ENCODE results near the gene SPECC1.

The SPECC1 gene

DNA sequence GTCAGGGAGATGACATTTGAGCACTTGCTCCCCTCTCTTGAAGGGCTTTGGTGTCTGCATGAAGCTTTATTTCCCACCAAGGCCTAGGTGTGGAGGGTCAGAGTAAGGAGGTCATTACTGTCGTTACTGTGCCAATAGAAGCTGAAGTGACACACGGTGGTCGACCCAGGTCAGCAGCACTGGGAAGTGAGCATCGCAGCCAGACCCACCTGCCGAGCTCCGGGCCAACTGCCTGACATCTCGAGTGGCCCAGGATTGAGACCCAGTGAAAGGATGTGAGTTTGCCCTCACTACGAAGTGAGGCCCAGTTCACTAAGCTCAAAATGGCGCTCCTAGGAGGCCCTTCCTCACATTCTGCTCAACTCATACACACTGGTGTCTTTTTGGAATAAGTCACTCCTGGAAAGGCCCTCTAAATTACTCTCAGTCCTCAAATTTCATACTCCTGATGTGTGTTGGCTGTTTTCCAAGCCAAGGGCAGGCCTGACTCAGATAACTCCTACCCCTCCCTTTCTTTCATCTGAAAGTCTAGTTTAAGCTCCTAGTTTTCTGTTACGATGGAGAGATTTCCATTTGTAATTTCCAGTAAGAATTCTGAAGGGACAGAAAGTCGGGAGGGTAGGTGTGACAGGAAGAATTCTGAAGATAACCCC, 257.8 kb downstream of the SPECC1 start:
- no peak for DNase-seq

DNA sequence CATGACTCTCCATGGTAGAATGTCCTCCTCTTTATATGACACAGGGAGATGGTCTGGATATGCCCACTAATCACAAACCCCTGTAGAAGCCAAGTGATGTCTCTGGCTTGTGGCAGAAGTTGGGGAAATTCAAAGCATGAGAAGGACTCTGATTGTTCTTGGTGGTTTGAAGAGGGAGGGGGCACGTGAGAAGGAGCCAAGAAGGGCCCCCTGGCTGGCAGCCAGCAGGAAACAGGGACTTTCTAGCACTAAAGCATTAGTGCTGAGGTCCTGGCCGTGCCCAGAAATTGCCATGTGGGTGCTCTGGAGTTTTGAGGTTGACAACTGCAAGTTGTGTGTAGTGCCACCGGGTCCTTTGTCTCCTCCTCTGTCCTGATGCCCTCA, 258.3 kb downstream of the SPECC1 start:
- peak in 4 of 56 donors; percentile 12 to 60 (median 30) for DNase-seq

DNA sequence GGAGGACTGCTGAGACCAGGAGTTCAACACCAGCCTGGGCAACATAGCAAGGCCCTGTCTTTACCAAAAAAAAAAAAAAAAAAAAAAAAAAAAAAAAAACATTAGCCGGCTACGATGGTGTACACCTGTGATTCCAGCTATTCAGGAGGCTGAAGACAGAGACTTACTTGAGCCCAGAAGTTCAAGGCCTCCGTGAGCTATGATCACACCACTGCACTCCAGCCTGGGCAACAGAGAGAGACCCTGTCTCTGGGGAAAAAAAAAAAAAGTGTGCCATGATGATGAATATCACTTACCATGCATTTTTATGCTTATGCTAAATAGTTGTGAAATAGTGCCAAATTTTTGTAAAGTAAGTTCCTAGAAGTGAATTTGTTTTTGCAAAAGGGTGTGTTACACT, 261.2 kb downstream of the SPECC1 start:
- DNase-seq, result no peak

DNA sequence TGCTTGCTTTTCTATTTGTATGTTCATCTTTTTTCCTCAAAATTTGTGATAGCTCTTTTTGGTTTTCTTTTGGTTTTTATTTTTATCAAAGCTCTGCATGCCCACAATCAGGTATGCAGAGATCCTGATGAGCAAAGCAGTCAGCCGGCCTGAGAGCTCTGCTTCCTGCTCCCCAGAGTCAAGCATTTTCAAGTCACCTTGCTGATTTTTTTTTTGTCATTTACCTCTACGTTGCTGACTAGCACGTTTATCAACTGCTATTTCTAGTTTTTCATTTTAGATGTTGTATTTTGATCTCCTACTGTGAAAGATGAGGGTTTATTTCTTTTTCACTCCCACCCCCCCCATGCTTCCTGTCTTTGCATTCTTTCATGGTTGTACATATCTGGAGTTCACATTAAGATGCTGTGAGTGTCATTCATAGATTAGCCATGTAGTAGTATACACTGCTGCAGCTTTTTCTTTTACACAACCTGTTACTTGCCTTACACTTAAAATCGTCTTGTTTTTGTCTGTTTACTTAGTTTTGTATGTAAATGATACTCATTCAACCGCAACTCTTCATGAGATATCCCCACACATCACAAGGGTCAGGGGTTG, 262.0 kb downstream of the SPECC1 start:
- DNase-seq, result no peak

DNA sequence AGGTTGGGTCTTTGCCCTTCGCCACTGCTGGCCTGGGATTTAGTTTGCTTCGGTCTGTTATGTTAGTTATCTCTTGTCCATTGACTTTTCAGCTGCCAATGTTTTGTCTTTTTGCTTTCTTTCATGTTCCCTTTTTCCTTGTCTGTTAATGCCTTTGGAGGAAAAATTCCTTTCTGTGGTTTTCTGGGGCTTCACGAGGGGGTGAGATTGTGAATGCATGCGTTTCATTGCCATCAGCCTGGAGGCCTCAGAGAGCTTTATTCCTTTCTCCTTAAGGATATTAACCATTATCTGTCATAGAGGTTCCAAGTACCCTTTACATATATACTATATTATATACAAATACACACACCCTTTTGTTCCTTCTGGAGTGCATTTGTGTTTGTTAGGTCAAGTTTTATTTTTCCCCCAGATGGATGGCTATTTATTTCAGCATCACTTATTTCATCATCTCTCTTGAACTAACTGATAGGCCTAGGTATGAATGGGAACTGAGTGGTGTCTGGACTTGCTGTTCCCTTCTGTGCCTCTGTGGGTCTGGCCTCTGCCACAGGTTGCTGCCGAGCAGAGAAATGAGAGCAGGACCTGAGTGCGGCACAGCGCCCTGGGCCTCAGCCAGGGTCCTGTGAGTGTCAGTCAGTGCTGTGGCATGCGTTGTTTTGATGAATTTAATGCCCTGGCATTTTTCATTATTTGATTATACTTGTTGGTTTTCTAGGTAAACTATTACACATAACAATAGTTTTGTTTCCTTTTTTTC, 264.8 kb downstream of the SPECC1 start:
- DNase-seq, result no peak

DNA sequence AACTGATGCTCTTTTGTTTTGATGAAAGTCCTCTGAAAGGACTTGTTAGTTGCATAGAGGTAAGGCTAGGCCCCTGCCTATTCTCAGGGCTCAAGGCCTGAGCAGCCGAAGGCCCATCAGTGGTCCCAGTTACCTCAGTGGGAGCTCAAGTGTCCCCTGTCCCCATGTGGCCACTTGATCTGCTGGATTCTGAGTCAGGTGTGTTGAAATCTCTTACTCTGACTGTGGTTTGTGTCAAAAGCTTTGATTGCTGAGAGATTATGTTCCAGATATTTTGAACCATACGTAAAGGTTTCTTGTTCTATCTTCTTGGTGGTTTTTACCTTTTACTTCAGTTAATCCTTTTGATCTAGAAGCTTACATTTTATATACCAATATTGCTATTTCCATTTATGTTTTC, 266.5 kb downstream of the SPECC1 start:
- DNase-seq, result no peak

DNA sequence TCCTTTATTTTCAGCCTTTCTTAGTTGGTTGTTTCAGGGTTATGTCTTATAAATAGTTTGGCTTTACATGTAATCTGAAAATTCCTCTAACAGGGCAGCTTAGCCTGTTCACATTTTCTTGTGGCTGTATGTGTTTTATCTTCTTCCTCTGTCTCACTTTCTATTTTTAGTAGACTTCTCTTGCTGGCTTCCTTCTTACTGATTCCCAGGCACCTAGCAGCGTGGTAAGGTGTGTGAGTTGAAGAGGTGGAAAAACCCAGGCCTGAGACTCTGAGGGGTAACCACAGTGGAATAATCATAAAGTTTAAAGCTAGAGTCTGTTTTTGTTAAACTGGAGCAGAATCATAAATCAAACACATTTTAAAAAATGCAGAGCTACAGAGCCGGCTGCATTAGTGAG, 267.3 kb downstream of the SPECC1 start:
- DNase-seq, result no peak

DNA sequence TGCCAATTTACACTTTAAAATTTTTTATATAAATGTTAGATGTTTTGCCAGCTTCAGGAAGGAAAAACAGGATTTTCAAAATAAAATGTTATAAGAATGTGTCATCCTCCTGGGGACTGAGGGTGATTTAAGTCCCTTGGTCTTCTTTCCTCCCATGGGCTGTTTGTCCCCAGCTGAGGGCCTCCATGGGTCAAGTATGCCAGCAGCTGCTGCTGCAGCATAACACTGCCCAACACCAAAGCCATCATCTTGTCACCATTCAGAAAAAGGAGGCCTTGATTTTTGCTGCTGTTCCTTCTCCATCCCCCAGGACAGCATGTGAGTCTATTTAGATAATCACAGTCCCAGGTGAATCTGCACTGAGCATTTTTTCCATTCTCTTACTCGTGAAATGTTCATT, 269.6 kb downstream of the SPECC1 start:
- DNase-seq, result no peak

DNA sequence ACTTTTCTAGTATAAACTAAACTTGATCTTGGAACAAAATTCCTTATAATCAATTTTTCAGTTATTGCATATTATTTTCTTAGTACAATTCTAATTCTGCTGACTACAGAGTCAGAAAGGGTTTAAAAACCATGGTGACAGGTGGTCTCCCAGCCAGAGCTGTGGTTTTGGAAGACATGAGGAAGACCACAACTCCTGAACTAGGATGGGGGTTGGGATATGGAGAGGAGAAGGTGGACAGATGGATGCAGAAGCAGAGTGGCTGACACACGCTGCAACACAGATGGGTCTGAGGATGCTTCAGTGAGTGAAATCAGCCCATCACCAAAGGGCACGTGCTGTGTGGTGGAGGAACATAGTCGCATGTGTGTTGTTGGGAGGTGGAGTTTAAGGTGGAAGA, 270.5 kb downstream of the SPECC1 start:
- DNase-seq, result no peak

DNA sequence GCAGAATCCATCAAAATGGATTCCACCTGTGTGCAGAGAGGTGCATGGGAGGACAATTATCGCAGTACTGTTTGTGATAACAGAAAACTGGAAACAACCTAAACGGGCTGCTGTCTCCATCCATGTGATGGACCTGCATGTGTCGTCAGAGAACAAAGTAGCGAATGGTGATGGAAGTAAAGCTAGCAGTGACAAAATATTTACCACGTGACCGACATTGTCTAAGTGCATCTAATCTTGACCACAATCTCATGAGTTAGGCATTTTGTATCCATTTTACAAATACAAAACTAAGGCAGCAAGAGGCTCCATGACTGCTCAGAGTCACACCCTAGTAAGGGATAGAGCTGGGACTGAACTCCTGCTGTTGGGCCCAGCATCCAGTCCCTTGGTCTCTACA, 270.9 kb downstream of the SPECC1 start:
- no peak for DNase-seq

DNA sequence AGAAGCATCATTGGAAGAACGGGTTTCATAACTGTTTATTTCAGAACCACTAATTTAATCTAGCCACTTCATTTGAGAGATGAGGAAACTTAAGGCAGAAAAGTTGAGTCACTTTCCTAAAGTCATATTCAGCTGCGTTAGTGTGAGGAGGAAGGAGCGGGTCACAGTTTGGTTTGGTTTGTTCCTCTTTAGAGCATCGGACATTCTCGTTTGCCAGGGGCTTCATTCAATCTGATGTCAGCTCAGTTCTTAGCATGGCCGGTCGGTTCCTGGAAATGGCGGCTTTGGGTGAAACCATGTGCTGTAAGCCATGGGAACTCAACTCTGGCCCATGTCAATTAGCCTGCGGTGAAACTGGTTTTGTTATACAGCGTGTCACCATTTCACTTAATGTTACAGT, 271.7 kb downstream of the SPECC1 start:
- no peak for DNase-seq

DNA sequence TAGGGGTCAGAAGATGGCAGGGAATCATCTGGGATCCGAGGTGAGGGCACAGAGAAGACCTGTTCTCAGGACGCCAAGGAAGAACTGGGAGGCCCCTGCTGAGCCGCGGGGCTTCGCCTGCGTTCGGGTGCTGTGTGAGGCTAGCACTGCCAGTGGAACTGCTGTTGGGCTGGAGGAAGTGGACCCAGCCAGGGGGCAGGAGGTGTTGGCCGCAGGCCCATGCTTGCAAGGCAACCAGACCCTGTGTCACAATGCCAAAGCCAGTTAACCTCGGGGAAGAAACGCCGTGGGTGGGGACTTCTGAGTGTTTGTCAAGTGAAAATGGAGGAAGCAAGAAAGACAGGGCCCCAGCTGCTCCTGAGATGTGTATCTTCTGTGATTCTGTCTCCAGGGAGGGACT, 272.7 kb downstream of the SPECC1 start:
- peak in 40 of 56 donors; percentile 9 to 76 (median 46) for DNase-seq

DNA sequence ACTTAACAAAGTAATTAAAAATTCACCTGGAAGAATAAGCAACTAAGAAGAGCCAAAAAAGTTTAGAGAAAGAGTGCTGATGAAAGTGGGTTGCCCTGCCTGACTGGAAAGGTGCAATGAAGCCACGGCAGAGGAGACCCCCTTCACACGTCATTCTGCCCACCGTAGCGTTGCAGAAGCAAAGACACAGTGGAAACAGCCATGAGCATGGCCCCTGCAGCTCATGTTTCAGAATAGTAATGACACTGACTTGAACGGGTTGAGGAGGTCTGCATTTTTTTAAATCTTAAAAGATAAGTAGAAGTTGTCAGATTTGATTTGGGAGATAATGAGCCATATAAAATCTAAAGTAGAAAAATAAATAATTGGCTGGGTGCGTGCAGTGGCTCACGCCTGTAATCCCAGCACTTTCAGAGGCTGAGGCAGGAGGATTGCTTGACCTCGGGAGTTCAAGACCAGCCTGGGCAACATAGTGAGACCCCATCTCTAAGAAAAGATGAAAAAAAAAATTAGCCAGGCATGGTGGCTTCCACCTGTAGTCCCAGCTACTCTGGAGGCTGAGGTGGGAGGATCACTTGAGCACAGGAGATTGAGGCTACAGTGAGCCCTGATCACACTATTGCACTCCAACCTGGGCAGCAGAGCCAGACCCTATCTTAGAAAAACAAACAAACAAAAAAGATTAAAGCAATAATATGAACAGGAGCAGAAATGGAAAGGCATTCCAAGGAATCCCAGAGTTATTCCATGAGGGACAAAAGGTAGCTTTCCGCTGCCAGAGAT, 273.6 kb downstream of the SPECC1 start:
- no peak for DNase-seq

DNA sequence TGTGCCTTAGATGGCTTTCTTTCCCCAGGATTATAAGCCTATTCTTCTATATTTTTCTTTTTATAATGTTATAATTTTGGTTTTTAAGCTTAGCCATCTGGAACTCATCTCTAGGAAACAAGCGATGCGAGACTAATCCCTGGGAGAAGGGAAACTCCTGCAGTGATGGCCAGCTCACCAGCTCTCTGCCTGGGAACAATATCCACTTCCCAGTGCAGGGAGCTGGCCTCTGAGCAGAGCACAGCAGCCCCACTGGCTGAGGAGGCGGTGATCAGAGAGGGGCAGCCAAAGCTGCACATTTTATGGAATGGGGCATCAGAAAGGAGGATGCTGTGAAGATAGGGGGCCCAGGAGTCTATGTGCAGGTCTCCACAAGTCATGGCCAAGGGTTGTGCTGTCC, 274.9 kb downstream of the SPECC1 start:
- DNase-seq, result no peak

DNA sequence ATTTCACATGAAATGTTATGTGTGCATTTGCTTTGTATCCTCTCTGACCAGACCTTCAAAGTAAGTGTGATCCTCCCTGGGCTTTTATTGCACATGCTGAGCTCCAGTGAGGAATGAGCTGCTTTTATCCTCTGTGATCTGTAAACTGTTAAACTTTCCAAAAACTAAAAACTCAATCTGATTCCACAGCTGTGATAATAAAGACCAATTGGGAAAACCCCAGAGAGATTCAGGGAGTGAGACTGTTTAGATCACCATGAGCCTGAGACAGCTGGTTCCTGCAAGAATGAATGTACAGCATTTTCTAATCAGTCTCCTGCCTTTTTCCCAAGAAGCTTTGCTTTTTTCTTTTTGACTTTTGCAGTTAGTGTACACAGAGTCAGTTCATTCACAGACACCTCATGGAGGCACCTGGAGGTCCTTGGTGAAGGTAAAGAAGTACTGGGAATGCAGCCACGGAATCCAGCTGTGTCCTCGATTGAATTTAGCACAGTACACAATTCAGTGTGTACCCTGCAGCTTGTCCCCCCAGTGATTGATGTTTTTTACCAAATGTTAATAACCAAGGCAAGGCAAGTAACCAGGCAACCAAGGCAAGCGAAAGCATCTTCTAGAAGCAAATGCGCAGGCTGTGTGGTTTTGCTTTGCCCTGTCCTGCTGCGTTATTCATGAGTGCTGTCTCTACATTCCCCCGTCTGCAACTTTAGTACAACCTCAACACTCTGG, 275.6 kb downstream of the SPECC1 start:
- DNase-seq, result no peak

DNA sequence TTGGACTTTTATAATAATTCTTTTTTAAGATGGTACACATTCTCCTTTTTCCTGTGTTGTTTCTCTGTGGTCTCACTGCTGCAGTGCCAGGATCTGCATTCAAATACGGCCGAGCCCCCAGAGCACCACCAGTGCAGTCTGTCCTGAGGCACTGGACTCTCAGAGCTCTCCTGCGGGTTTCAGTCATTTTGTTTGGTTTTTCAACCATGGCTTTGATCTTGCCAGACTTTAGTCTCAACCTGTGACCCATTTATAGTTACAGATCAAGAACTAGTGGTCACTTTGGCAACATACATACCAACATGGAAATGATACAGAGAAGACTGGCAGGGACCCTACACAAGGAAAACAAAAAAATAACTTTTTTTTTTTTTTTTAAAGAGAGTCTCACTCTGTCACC, 280.8 kb downstream of the SPECC1 start:
- DNase-seq, result no peak

DNA sequence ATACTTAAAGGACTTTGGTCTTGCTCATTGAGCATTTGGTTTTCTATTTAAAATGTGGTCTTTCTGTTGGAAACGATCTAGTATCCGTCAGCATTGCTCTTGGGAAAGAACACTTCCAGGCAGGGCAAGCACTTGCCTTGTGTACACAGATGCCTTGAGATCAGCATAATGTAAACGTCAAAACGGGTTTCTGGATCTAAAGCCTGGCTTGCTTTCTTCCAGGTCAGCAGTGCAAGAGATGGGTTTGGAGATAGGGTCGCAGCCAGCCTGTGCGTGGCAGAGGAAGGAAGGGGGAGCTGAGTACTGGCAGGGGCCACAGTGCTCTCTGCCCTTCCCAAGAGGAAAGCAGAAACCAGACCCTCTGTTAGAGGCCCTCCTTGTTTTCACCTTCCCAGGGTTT, 282.7 kb downstream of the SPECC1 start:
- DNase-seq, result no peak

DNA sequence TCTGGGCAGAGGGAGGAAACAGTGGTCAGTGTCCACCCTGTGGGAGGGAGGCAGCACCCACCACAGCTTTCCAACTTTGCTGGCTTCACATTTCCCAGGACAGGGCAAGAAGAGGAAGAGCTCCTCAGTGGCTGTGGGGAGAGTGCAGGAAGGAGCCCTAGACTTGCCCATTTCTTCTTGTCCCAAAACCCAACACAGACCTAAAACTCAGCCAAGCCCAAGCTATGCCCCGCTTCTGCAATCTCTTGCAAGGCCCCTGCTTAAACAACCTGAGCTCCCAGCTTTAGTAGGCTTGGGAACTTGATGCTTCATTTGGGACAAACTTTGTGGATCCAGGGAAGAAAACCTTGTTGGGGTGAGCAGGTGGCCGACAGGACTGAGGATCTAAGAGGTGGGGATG, 284.3 kb downstream of the SPECC1 start:
- no peak for DNase-seq

DNA sequence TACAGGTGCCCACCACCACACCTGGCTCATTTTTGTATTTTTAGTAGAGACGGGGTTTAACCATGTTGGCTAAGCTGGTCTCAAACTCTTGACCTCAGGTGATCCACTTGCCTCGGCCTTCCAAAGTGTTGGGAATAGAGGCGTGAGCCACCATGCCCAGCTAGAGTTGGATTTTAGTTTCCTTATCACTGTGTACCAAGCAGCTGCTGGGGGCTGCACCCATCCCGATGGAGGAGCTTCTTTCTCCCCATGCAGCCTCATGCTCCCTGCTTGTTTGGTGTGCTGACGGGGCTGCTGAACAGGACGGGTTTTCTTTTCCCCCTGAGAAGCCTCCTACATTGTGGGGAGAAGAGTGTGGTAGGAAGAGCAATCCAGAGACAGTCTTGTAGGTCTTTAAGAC, 285.0 kb downstream of the SPECC1 start:
- no peak for DNase-seq

DNA sequence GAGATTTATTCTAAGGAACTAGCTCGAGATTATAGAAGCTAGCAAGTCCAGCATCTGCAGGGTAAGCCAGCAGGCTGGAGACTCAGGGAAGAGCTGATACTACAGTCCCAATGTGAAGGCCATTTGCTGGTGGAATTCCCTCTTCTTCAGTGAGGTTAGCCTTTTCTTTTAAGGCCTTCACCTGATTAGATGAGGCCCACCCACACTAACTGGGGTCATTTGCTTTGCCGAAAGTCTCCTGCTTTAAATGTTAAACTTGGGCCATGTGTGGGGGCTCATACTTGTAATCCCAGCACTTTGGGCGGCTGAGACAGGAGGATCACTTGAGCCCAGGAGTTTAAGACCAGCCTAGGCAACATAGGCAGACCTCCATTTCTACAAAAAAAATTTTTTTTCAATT, 289.9 kb downstream of the SPECC1 start:
- no peak for DNase-seq

DNA sequence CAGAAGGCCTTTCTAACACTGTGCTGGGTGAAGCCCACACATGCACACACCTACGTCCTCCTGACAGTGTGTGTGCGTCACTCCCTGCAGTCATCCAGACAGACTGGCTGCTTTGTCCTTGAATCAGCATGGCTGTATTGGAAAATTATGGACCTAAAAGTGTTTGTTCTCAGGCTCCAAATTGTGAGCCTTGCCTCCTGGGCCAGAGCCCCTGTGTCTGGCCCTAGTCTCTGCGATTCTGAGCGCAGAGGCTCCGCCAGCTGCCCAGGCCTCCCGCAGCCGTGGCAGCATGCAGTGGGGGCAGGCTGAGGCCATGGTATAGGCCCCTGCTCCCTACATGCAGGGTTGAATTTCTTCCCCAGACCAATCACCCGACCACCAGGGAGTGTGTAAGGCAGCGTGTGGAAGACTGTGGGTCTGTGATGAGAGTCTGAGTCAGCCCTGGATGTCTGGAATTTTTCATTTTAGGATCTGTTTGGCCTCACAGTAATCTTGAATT, 291.3 kb downstream of the SPECC1 start:
- peak in 16 of 56 donors; percentile 12 to 71 (median 30) for DNase-seq
